ENCODE results near the gene GGT7. TPM values are rescaled to one million over a fixed set of nuclear protein-coding genes. Genes with fewer than 3 reads are reported as not detected.

GGT7 gene
- total RNA-seq, 1 experiment from 2014 or later = 11.5 TPM

GRCh38 chr20:34817072-34817471, 55.6 kb downstream of the GGT7 start:
- Histone ChIP-seq H3K9me3 (ENCODE audit: control insufficient read depth, insufficient read depth, low read depth, low read length) (no peaks in the 10 kb centered on the region), H3K36me3 (ENCODE audit: control insufficient read depth, insufficient read depth, low read length) (no peaks in the 10 kb centered on the region), H3K27ac (ENCODE audit: low read length) (no peak overlapping the region), H3K4me3 (ENCODE audit: low read depth in 2 of 2, low read length in 2 of 2) (no peak overlapping the region), H3K4me1 (ENCODE audit: control insufficient read depth, insufficient read depth, low read length) (peaks cover 10% of the 10 kb centered on the region; the same call in 1 of the 2 replicates), H3K27me3 (ENCODE audit: control insufficient read depth, insufficient read depth, low read length) (no peaks in the 10 kb centered on the region)
- in situ Hi-C loops (cut with HindIII; ENCODE audit: low pct_unique_long_range_greater_than_20kb, low sequenced_read_pairs) (no loop called here), intact Hi-C loops (cut with micrococcal nuclease; ENCODE audit: unreplicated experiment) (no loop called here)
- no peak for TF ChIP-seq REST (IDR thresholded peaks at IDR 0.05; ENCODE audit: insufficient read depth in 1 of 2, low read depth in 2 of 2, low read length in 1 of 2)
- no peak for TF ChIP-seq SIN3A (IDR thresholded peaks at IDR 0.05; ENCODE audit: borderline replicate concordance, insufficient read depth, low read depth, low read length)
- TF ChIP-seq POLR2AphosphoS5 (IDR thresholded peaks at IDR 0.05; ENCODE audit: low read depth, low read length) = no peak
- no peak for TF ChIP-seq CTCF (IDR thresholded peaks at IDR 0.05)
- TF ChIP-seq TCF7L2 (IDR thresholded peaks at IDR 0.05; ENCODE audit: low read depth, low read length) = no peak
- BruUV-seq (replicated peaks) = no TSS peak
- POLR2A ChIA-PET = no interaction called here
- ATAC-seq (no peak), DNase-seq (ENCODE audit: low read depth, low spot score) (no peak)
- CTCF ChIA-PET = no interaction called here

GRCh38 chr20:34815636-34816035, 57.0 kb downstream of the GGT7 start:
- Histone ChIP-seq H3K36me3 (ENCODE audit: control insufficient read depth, insufficient read depth, low read length) (no peaks in the 10 kb centered on the region), H3K4me1 (ENCODE audit: control insufficient read depth, insufficient read depth, low read length) (peaks cover 10% of the 10 kb centered on the region; the same call in 1 of the 2 replicates), H3K27me3 (ENCODE audit: control insufficient read depth, insufficient read depth, low read length) (no peaks in the 10 kb centered on the region), H3K4me3 (ENCODE audit: low read depth in 2 of 2, low read length in 2 of 2) (no peak overlapping the region), H3K9me3 (ENCODE audit: control insufficient read depth, insufficient read depth, low read depth, low read length) (no peaks in the 10 kb centered on the region), H3K27ac (ENCODE audit: low read length) (no peak overlapping the region)
- TF ChIP-seq REST (IDR thresholded peaks at IDR 0.05; ENCODE audit: insufficient read depth in 1 of 2, low read depth in 2 of 2, low read length in 1 of 2) (no peak), TCF7L2 (IDR thresholded peaks at IDR 0.05; ENCODE audit: low read depth, low read length) (no peak), SIN3A (IDR thresholded peaks at IDR 0.05; ENCODE audit: borderline replicate concordance, insufficient read depth, low read depth, low read length) (no peak), POLR2AphosphoS5 (IDR thresholded peaks at IDR 0.05; ENCODE audit: low read depth, low read length) (no peak), CTCF (IDR thresholded peaks at IDR 0.05) (no peak)
- intact Hi-C loops (cut with micrococcal nuclease; ENCODE audit: unreplicated experiment) = no loop called here
- TSS peak; percentile 29 for BruUV-seq (replicated peaks)
- POLR2A ChIA-PET = interaction anchor here (0.5 kb wide), 1 partner anchor 281 kb away, joined by 8 read pairs; no protein-coding TSS in a partner anchor
- CTCF ChIA-PET = no interaction called here
- ATAC-seq = no peak
- in situ Hi-C loops (cut with HindIII; ENCODE audit: low pct_unique_long_range_greater_than_20kb, low sequenced_read_pairs) = no loop called here
- DNase-seq (ENCODE audit: low read depth, low spot score) = no peak
